ENCODE data around the gene CGN.

Gene CGN

DNA sequence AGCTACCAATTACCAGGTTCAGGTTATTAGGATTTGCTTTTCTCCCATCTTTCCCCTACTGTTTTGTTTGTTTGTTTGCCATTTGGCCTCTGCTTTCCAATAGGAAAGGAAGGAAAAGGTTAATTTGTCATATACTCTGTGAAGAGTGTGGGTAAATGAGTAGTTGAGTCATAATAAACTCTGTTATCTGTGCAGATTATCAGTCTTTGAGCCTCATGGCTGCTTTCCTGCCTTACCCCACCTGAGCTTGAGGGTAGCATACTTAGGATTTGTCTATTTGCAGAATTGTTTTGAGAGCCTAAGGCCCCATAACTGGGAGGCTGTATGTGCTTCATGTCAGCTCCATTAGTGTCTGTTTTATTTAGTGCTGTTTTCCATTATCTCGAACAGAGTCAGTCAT lies 67.8 kb downstream of the CGN start:
- no peak for TF ChIP-seq CTCF (IDR thresholded peaks at IDR 0.05; ENCODE audit: borderline replicate concordance, control extremely low read depth, extremely low read depth, insufficient read depth, missing control alignments)
- DNase-seq (ENCODE audit: low spot score) = no peak

GRCh38 chr1:151579436-151580225 lies 68.4 kb downstream of the CGN start:
- no peak for DNase-seq (ENCODE audit: low spot score)
- TF ChIP-seq CTCF (IDR thresholded peaks at IDR 0.05; ENCODE audit: borderline replicate concordance, control extremely low read depth, extremely low read depth, insufficient read depth, missing control alignments) = no peak
- in situ Hi-C loops (cut with MboI; ENCODE audit: low sequenced_read_pairs, unreplicated experiment) = no loop called here

More for the DNA sequence above, 67.8 kb downstream of the CGN start:
- in situ Hi-C loops (cut with MboI; ENCODE audit: low sequenced_read_pairs, unreplicated experiment) = no loop called here

DNA sequence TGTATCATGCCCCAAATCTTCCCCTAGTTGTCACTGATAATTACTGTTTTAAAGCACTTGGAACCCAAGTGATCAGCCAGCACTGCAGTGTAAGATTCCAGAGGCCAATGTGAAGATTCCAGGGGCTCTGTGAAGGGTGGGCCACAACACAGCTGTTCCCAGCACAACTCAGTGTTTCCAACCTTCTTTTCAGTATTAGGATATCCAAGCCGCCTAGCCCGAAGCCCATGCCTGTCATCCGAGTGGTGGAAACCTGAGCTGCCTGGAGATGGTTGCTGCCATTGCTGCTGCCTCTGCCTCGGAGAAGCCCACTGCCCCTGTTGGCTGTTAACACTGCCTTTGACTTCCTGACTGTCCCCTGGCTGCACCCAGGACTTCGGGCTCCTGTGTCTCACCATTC lies 70.3 kb downstream of the CGN start:
- TF ChIP-seq CTCF (IDR thresholded peaks at IDR 0.05; ENCODE audit: borderline replicate concordance, control extremely low read depth, extremely low read depth, insufficient read depth, missing control alignments) = no peak
- in situ Hi-C loops (cut with MboI; ENCODE audit: low sequenced_read_pairs, unreplicated experiment) = no loop called here
- DNase-seq (ENCODE audit: low spot score) = no peak

DNA sequence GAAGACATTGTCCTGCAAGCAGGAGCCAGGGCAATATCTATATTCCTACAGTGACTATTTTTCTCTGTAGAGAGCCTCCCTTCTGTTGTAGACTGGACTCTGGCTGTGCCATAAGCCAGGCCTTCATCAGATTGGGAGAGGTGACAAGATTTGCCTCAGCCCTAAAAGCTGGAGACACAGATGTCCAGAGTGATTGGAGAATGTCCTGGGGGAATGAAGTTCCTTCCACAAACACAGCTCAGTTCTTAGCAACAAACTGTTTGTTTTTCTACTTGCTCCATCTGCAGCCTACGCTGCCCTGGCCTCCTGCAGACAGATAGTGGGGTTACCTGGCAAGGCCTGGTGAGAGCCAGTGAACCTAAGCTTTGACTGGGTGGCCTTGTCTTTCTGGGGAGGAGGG lies 70.7 kb downstream of the CGN start:
- in situ Hi-C loops (cut with MboI; ENCODE audit: low sequenced_read_pairs, unreplicated experiment) = no loop called here
- no peak for DNase-seq (ENCODE audit: low spot score)

GRCh38 chr1:151583796-151584195 lies 72.6 kb downstream of the CGN start:
- TF ChIP-seq CTCF (IDR thresholded peaks at IDR 0.05; ENCODE audit: borderline replicate concordance, control extremely low read depth, extremely low read depth, insufficient read depth, missing control alignments) = no peak
- DNase-seq (ENCODE audit: low spot score) = no peak
- in situ Hi-C loops (cut with MboI; ENCODE audit: low sequenced_read_pairs, unreplicated experiment) = no loop called here

More for the DNA sequence above, 70.7 kb downstream of the CGN start:
- no peak for TF ChIP-seq CTCF (IDR thresholded peaks at IDR 0.05; ENCODE audit: borderline replicate concordance, control extremely low read depth, extremely low read depth, insufficient read depth, missing control alignments)

- TF ChIP-seq CTCF (IDR thresholded peaks at IDR 0.05; ENCODE audit: borderline replicate concordance, control extremely low read depth, extremely low read depth, insufficient read depth, missing control alignments) = no peak
- no peak for DNase-seq (ENCODE audit: low spot score)
- in situ Hi-C loops (cut with MboI; ENCODE audit: low sequenced_read_pairs, unreplicated experiment) = no loop called here
These were observed 73.1 kb downstream of the CGN start for GRCh38 chr1:151584278-151584677.
